ENCODE measurements around the gene RGS10. TPM values are rescaled to one million over a fixed set of nuclear protein-coding genes. Genes with fewer than 3 reads are reported as not detected.

The RGS10 gene
- total RNA-seq, 6 donors from 2014 or later, result 11.7 to 39.3 (median 26.5) TPM

GRCh38 chr10:119549247-119549999 lies 6.9 kb upstream of the RGS10 start:
- Histone ChIP-seq H3K27me3 (no peaks in the 10 kb centered on the region), H3K27ac (no peak overlapping the region), H3K9me3 (no peaks in the 10 kb centered on the region), H3K4me3 (no peak overlapping the region), H3K36me3 (no peaks in the 10 kb centered on the region), H3K4me1 (no peaks in the 10 kb centered on the region)
- ATAC-seq (ENCODE audit: low FRiP score in 2 of 2) (no peak), DNase-seq (no peak)
- TF ChIP-seq EP300 (IDR thresholded peaks at IDR 0.05) (no peak), POLR2AphosphoS5 (IDR thresholded peaks at IDR 0.05) (no peak)
- TF ChIP-seq, protein P1, sequence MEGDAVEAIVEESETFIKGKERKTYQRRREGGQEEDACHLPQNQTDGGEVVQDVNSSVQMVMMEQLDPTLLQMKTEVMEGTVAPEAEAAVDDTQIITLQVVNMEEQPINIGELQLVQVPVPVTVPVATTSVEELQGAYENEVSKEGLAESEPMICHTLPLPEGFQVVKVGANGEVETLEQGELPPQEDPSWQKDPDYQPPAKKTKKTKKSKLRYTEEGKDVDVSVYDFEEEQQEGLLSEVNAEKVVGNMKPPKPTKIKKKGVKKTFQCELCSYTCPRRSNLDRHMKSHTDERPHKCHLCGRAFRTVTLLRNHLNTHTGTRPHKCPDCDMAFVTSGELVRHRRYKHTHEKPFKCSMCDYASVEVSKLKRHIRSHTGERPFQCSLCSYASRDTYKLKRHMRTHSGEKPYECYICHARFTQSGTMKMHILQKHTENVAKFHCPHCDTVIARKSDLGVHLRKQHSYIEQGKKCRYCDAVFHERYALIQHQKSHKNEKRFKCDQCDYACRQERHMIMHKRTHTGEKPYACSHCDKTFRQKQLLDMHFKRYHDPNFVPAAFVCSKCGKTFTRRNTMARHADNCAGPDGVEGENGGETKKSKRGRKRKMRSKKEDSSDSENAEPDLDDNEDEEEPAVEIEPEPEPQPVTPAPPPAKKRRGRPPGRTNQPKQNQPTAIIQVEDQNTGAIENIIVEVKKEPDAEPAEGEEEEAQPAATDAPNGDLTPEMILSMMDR (IDR thresholded peaks at IDR 0.05), result no peak
- 49 to 53% methylated on average over 2 of the region's 2 CpGs for WGBS, 2 donors

- TF ChIP-seq POLR2A (IDR thresholded peaks at IDR 0.05) (no peak), POLR2AphosphoS5 (IDR thresholded peaks at IDR 0.05) (no peak), EP300 (IDR thresholded peaks at IDR 0.05) (no peak)
- TF ChIP-seq, protein P1 (IDR thresholded peaks at IDR 0.05), result no peak
- no peaks in the 10 kb centered on the region for H3K27me3 ChIP-seq
- H3K36me3 ChIP-seq, result no peaks in the 10 kb centered on the region
- H3K4me1 ChIP-seq, result peaks cover 10 to 27% (median 23%) of the 10 kb centered on the region in 4 donors
- ATAC-seq (ENCODE audit: low FRiP score in 2 of 2) (no peak), DNase-seq (no peak)
- H3K4me3 ChIP-seq, result no peak overlapping the region
- WGBS, 2 donors, result 30 to 31% methylated on average over 3 of the region's 3 CpGs
- H3K27ac ChIP-seq, result no peak overlapping the region
- no peaks in the 10 kb centered on the region for H3K9me3 ChIP-seq
Observed at GRCh38 chr10:119546009-119546408, 3.5 kb upstream of the RGS10 start.

GRCh38 chr10:119545310-119545709 lies 2.8 kb upstream of the RGS10 start:
- no peak for DNase-seq
- H3K36me3 ChIP-seq, result no peaks in the 10 kb centered on the region
- H3K27me3 ChIP-seq, result no peaks in the 10 kb centered on the region
- H3K27ac ChIP-seq, result no peak overlapping the region
- TF ChIP-seq, protein P1 (IDR thresholded peaks at IDR 0.05), result no peak
- TF ChIP-seq EP300 (IDR thresholded peaks at IDR 0.05) (no peak), POLR2A (IDR thresholded peaks at IDR 0.05) (no peak), POLR2AphosphoS5 (IDR thresholded peaks at IDR 0.05) (no peak)
- peaks cover 10 to 27% (median 23%) of the 10 kb centered on the region in 4 donors for H3K4me1 ChIP-seq
- H3K9me3 ChIP-seq, result no peaks in the 10 kb centered on the region
- H3K4me3 ChIP-seq, result no peak overlapping the region
- 44 to 59% methylated on average over 4 of the region's 4 CpGs for WGBS, 2 donors
- no peak for ATAC-seq (ENCODE audit: low FRiP score in 2 of 2)

GRCh38 chr10:119543814-119544642 lies 1.5 kb upstream of the RGS10 start:
- no peak for ATAC-seq (ENCODE audit: low FRiP score in 2 of 2)
- H3K27ac ChIP-seq, result no peak overlapping the region
- no peaks in the 10 kb centered on the region for H3K36me3 ChIP-seq
- no peaks in the 10 kb centered on the region for H3K27me3 ChIP-seq
- H3K9me3 ChIP-seq, result no peaks in the 10 kb centered on the region
- H3K4me3 ChIP-seq, result peak overlapping the region in 1 of 4 donors; percentile 87
- TF ChIP-seq, protein P1 (IDR thresholded peaks at IDR 0.05), result no peak
- TF ChIP-seq POLR2AphosphoS5 (IDR thresholded peaks at IDR 0.05) (no peak), POLR2A (IDR thresholded peaks at IDR 0.05) (no peak), EP300 (IDR thresholded peaks at IDR 0.05) (no peak)
- WGBS, 2 donors, result 63 to 66% methylated on average over 19 of the region's 19 CpGs
- peaks cover 10 to 27% (median 23%) of the 10 kb centered on the region in 4 donors for H3K4me1 ChIP-seq
- DNase-seq, result no peak

Measured in upper lobe of left lung (tissue), 6 donors.